Mesendoderm (in vitro differentiated cells): ENCODE data around the gene ADAR.

Source experiments
- DNase-seq: peaks from one replicate; pipeline ENCODE4 v3.0.0; 2013
- H2AK5ac ChIP-seq: 2 replicates; pipeline ENCODE4 v1.6.1; 2013; ENCODE audit warnings: low read length, inconsistent platforms
- H2BK120ac ChIP-seq: 2 replicates; pipeline ENCODE4 v1.6.1; 2013; ENCODE audit warnings: low read depth, mild to moderate bottlenecking, low read length, moderate library complexity, mixed read lengths
- H2BK15ac ChIP-seq: replicated peaks from 2 replicates; pipeline ENCODE4 v1.6.1; 2013; ENCODE audit warnings: low read depth, mild to moderate bottlenecking, moderate library complexity
- H2BK5ac ChIP-seq: 2 replicates; pipeline ENCODE4 v1.6.1; 2013; ENCODE audit warnings: low read length, inconsistent platforms
- H3K18ac ChIP-seq: 2 replicates; pipeline ENCODE4 v1.6.1; 2013; ENCODE audit warnings: mild to moderate bottlenecking, low read length, mixed read lengths
- H3K23ac ChIP-seq: one replicate; pipeline ENCODE4 v1.6.1; 2013; ENCODE audit warnings: low read length
- H3K27ac ChIP-seq: 2 replicates; pipeline ENCODE4 v1.5.1; 2013; ENCODE audit warnings: low read depth, mild to moderate bottlenecking, inconsistent platforms, low read length, moderate library complexity
- H3K27me3 ChIP-seq: 2 replicates; pipeline ENCODE4 v1.6.1; 2013; ENCODE audit warnings: low read length, control low read depth, mild to moderate bottlenecking, inconsistent platforms; ENCODE audit not compliant: insufficient read depth, poor library complexity
- H3K36me3 ChIP-seq: 2 replicates; pipeline ENCODE4 v1.6.1; 2013; ENCODE audit warnings: low read length, inconsistent platforms; ENCODE audit not compliant: control insufficient read depth, insufficient read depth
- H3K4ac ChIP-seq: one replicate; pipeline ENCODE4 v1.6.1; 2013; ENCODE audit warnings: low read depth, mild to moderate bottlenecking, low read length, moderate library complexity
- H3K4me1 ChIP-seq: 2 replicates; pipeline ENCODE4 v1.6.1; 2013; ENCODE audit warnings: low read depth, low read length, inconsistent platforms; ENCODE audit not compliant: control insufficient read depth
- H3K4me2 ChIP-seq: 2 replicates; pipeline ENCODE4 v1.6.1; 2013; ENCODE audit warnings: low read length
- H3K4me3 ChIP-seq: 2 replicates; pipeline ENCODE4 v1.5.1; 2013; ENCODE audit warnings: mild to moderate bottlenecking, low read length
- H3K56ac ChIP-seq: one replicate; pipeline ENCODE4 v1.6.1; 2013; ENCODE audit warnings: low read length
- H3K79me1 ChIP-seq: 2 replicates; pipeline ENCODE4 v1.6.1; 2013; ENCODE audit warnings: low read length, inconsistent platforms
- H3K79me2 ChIP-seq: 2 replicates; pipeline ENCODE4 v1.6.1; 2013; ENCODE audit warnings: mild to moderate bottlenecking, low read length; ENCODE audit not compliant: control insufficient read depth, insufficient read depth
- H3K9ac ChIP-seq: 2 replicates; pipeline ENCODE4 v1.6.1; 2013; ENCODE audit warnings: low read length, inconsistent platforms
- H4K5ac ChIP-seq: one replicate; pipeline ENCODE4 v1.6.1; 2013; ENCODE audit warnings: low read length
- H4K8ac ChIP-seq: one replicate; pipeline ENCODE4 v1.6.1; 2013; ENCODE audit warnings: low read depth, mild to moderate bottlenecking, control low read depth, low read length, moderate library complexity
- WGBS: extraction: QIAGEN DNeasy Blood & Tissue Kit; methylation state at CpG from one replicate; pipeline ENCODE4 v1.1.7; 2013; ENCODE audit warnings: low lambda C conversion rate, missing lambda C conversion rate; ENCODE audit not compliant: insufficient coverage; ENCODE audit errors: extremely low coverage; 5-methylcytosine and 5-hydroxymethylcytosine counted together

The ADAR gene

DNA sequence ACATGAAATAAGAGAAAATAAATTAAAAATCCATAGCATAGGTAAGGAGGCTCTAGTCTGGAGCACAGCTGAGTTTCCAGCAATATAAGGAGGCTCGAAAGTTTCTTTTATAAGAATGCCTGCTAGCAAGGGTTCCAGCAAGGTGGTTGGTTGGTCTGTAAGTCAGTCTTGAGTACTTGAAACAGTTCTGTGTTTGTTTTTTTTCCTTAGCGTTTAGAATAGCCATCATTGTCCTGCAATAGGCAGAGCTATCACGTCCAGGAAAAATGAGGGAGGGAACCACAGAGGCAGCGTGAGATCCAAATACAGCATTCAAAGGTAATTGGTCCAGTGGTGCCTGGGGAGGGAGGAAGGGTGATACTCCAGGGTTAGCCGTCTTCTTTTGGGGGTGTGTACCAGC lies 57.9 kb downstream of the ADAR start:
- Histone ChIP-seq H3K56ac (no peak overlapping the region), H3K27ac (no peak overlapping the region), H2BK120ac (no peak overlapping the region), H3K18ac (no peak overlapping the region), H3K79me1 (peaks cover 2% of the 10 kb centered on the region), H3K23ac (no peak overlapping the region), H3K4me3 (no peak overlapping the region), H2BK5ac (no peak overlapping the region), H3K4me1 (no peaks in the 10 kb centered on the region), H3K27me3 (no peaks in the 10 kb centered on the region), H4K8ac (no peak overlapping the region), H3K9ac (no peak overlapping the region), H2BK15ac (no peak overlapping the region), H3K4me2 (no peak overlapping the region), H3K36me3 (peaks cover 32% of the 10 kb centered on the region), H2AK5ac (no peak overlapping the region), H4K5ac (no peak overlapping the region), H3K4ac (no peak overlapping the region), H3K79me2 (no peaks in the 10 kb centered on the region)
- DNase-seq: no peak
- no CpG with 5 or more reads among the region's 5 CpGs for WGBS

DNA sequence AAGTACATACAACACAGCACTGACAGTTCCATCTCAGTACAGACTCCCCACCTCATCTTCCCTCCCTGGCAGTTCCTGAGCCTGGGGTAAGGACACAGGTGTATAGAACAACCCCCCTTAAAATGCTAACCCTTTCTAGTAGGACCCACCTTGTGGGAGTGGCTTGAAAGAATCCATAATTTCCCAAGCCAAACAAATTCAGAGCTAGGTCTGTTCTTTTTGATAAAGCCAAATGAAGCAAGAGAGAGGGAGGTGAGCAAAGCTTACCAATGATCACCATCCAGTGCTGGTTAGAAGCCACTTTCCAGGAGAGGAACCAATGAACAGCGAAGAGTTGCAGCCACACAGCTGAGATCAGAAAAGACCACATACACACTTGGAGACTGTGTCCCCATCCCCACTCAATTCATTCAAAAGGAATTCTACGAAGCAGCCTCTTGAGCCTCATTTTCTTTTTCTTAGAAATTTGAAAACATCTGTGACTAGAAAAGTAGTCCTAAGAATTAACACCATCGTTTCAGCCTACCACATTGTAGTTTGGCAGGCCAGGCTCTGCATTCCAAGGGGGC lies 58.7 kb downstream of the ADAR start:
- Histone ChIP-seq H3K4me1 (no peaks in the 10 kb centered on the region), H3K27me3 (no peaks in the 10 kb centered on the region), H2BK5ac (no peak overlapping the region), H3K4me2 (no peak overlapping the region), H3K23ac (no peak overlapping the region), H3K4me3 (no peak overlapping the region), H3K9ac (no peak overlapping the region), H3K56ac (no peak overlapping the region), H3K36me3 (peaks cover 30% of the 10 kb centered on the region), H3K79me2 (no peaks in the 10 kb centered on the region), H3K4ac (no peak overlapping the region), H3K27ac (no peak overlapping the region), H3K79me1 (peaks cover 2% of the 10 kb centered on the region), H4K8ac (no peak overlapping the region), H3K18ac (no peak overlapping the region), H2BK120ac (no peak overlapping the region), H4K5ac (no peak overlapping the region), H2AK5ac (no peak overlapping the region), H2BK15ac (no peak overlapping the region)
- DNase-seq: no peak
- WGBS: no CpG with 5 or more reads among the region's 3 CpGs

DNA sequence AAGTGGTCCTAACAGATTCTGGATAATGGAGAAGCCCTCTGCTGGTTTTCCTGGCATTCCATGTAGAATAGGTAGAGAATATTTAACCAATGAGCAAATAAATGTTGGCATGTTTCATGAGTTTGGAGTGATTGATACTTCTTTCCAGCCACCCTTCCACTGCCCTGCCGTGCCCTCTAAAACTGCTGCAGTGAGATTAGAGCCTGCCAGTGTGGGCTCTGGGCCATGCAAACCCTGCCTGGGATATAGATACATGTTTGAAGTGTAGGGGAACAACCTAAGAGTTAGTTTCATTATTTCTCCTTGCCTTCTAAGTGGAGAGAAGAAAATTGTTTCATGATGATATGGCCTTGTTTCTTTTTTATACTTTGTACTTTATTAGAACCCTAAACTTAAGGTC lies 60.0 kb downstream of the ADAR start:
- Histone ChIP-seq H3K79me2 (no peaks in the 10 kb centered on the region), H3K9ac (no peak overlapping the region), H4K8ac (no peak overlapping the region), H3K27me3 (no peaks in the 10 kb centered on the region), H2BK15ac (no peak overlapping the region), H3K56ac (no peak overlapping the region), H3K18ac (no peak overlapping the region), H3K4me3 (no peak overlapping the region), H3K4me1 (no peaks in the 10 kb centered on the region), H3K27ac (no peak overlapping the region), H3K4ac (no peak overlapping the region), H3K23ac (no peak overlapping the region), H3K4me2 (no peak overlapping the region), H2BK5ac (no peak overlapping the region), H2AK5ac (no peak overlapping the region), H3K36me3 (peaks cover 24% of the 10 kb centered on the region), H3K79me1 (peaks cover 2% of the 10 kb centered on the region), H2BK120ac (no peak overlapping the region), H4K5ac (no peak overlapping the region)
- no peak for DNase-seq
- WGBS: no CpG with 5 or more reads among the region's 1 CpG

DNA sequence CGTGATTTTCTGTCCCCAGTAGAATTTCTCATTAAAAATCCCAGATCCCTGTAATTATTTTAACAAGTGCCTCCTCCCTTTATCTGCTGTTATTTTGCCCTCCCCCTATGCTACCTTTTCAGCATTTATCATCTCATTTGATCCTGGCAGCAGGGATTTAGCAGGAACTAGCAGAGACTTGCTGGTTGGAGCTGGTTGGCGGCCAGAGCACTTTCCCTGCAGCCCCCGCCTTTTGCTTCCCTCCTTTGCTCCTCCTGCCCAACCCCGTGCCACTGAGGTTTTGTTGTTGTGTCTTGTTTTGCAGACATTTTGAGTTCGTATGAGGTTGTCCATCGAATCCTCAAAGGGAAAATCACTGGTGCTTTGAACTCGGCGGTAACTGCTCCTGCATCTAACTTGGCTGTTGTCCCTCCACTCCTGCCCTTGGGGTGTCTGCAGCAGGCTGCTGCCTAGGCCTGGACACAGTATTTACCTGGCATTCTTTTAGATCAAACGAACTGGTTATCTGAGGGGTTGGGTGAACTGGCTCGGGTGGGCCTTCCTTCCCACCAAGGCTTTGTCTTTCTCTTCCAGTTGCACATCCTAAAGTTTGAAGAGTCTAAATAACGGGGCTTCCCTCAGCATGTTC lies 60.8 kb downstream of the ADAR start:
- Histone ChIP-seq H3K4ac (no peak overlapping the region), H2AK5ac (no peak overlapping the region), H4K5ac (no peak overlapping the region), H3K36me3 (peaks cover 20% of the 10 kb centered on the region), H4K8ac (no peak overlapping the region), H3K18ac (no peak overlapping the region), H3K4me1 (no peaks in the 10 kb centered on the region), H3K4me3 (no peak overlapping the region), H3K27me3 (no peaks in the 10 kb centered on the region), H3K9ac (no peak overlapping the region), H2BK120ac (no peak overlapping the region), H3K23ac (no peak overlapping the region), H3K4me2 (no peak overlapping the region), H2BK15ac (no peak overlapping the region), H3K79me2 (no peaks in the 10 kb centered on the region), H3K79me1 (peaks cover 2% of the 10 kb centered on the region), H2BK5ac (no peak overlapping the region), H3K27ac (no peak overlapping the region), H3K56ac (no peak overlapping the region)
- WGBS: no CpG with 5 or more reads among the region's 11 CpGs
- no peak for DNase-seq

DNA sequence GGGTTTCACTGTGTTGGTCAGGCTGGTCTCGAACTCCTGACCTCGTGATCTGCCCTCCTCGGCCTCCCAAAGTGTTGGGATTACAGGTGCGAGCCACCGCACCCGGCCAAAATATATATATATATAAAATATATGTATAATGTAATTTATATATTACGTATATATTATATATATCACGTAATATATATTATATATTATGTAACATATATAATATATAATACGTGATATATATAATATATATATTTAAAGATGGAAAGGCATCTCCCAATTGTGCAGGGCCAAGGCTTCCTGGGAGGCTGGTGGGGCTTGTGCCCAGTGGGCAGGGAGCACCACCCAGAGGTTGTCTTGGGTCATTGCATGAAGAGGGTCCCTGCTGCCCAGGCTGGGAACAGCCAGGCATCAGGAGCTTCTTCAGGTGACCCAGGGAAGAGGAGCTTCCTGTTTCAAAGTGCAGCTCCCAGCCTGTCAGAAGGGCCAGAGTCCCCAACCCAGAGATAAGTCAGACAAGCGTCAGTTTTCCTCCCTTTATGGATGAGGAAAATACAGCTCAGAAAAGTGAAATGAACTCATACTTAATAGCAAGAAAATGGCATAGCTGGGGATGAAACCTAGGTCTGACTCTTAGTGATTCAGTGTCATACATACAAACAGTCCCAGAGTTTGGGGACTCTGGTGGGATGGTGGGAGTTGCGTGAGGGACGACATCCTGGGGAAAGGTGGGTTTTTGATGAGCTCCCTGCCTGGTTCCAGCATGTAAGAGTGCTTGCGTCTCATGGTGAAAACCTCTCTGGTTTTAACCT lies 61.5 kb downstream of the ADAR start:
- Histone ChIP-seq H3K4me1 (no peaks in the 10 kb centered on the region), H3K23ac (no peak overlapping the region), H2BK120ac (no peak overlapping the region), H3K18ac (no peak overlapping the region), H3K4me2 (no peak overlapping the region), H3K4me3 (no peak overlapping the region), H2BK15ac (no peak overlapping the region), H4K5ac (no peak overlapping the region), H3K9ac (no peak overlapping the region), H2AK5ac (no peak overlapping the region), H2BK5ac (no peak overlapping the region), H3K79me2 (no peaks in the 10 kb centered on the region), H4K8ac (no peak overlapping the region), H3K27ac (no peak overlapping the region), H3K36me3 (peaks cover 15% of the 10 kb centered on the region), H3K79me1 (peaks cover 2% of the 10 kb centered on the region), H3K56ac (no peak overlapping the region), H3K27me3 (no peaks in the 10 kb centered on the region), H3K4ac (no peak overlapping the region)
- WGBS: no CpG with 5 or more reads among the region's 13 CpGs
- peak; percentile 85 for DNase-seq
